DND-41 (cell line): Measurements from ENCODE around the gene WDR12.
"Not testable (repeated sequence)": the region's sequence is repeated elsewhere in the genome, so short reads cannot be mapped to it uniquely, and the experiment has no call there.

ENCODE experiments used
- ATAC-seq: fragments of 200-7000 bp; cut with Tn5 transposase; 3 replicates; pipeline ENCODE4 v1.9.1; 2021; ENCODE audit warnings: low read depth; ENCODE audit not compliant: insufficient read depth
- DNase-seq: peaks from one replicate; pipeline ENCODE4 v3.0.0-alpha.2; 2020
- H2AFZ ChIP-seq: 2 replicates; pipeline ENCODE4 v1.6.0; 2012; ENCODE audit warnings: low read depth, low read length
- H3K27ac ChIP-seq: 2 replicates; pipeline ENCODE4 v1.5.1; 2012; ENCODE audit warnings: low read length, inconsistent platforms
- H3K27me3 ChIP-seq: fragments of 200-600 bp; sonication (generic); 2 replicates; pipeline ENCODE4 v1.6.0; 2012; ENCODE audit warnings: low read length, mild to moderate bottlenecking, inconsistent platforms; ENCODE audit not compliant: insufficient read depth, poor library complexity
- H3K36me3 ChIP-seq: 2 replicates; pipeline ENCODE4 v1.5.1; 2012; ENCODE audit warnings: low read length, inconsistent platforms; ENCODE audit not compliant: insufficient read depth
- H3K4me1 ChIP-seq: 2 replicates; pipeline ENCODE4 v1.5.1; 2012; ENCODE audit warnings: mild to moderate bottlenecking, low read length; ENCODE audit not compliant: insufficient read depth
- H3K4me2 ChIP-seq: 2 replicates; pipeline ENCODE4 v1.6.0; 2012; ENCODE audit warnings: mild to moderate bottlenecking, moderate library complexity, low read length, inconsistent platforms; ENCODE audit not compliant: insufficient read depth
- H3K4me3 ChIP-seq, 2 experiments: fragments of 200-600 bp in 1 of 2; shearing (Covaris generic) in 1 of 2; 2 replicates each; pipeline ENCODE4 v1.5.1; 2012 to 2016; ENCODE audit warnings: inconsistent platforms in 2 of 2, low read length in 2 of 2, mild to moderate bottlenecking in 2 of 2, low read depth in 1 of 2, moderate library complexity in 1 of 2
- H3K79me2 ChIP-seq: 2 replicates; pipeline ENCODE4 v1.6.0; 2012; ENCODE audit warnings: low read length, inconsistent platforms; ENCODE audit not compliant: insufficient read depth
- H3K9ac ChIP-seq: 2 replicates; pipeline ENCODE4 v1.6.0; 2012; ENCODE audit warnings: low read depth, mild to moderate bottlenecking, inconsistent platforms, low read length, moderate library complexity
- H3K9me3 ChIP-seq: 2 replicates; pipeline ENCODE4 v1.5.1; 2012; ENCODE audit warnings: low read length, moderate library complexity, mild to moderate bottlenecking, inconsistent platforms; ENCODE audit not compliant: insufficient read depth, severe bottlenecking
- H4K20me1 ChIP-seq: 2 replicates; pipeline ENCODE4 v1.6.0; 2012; ENCODE audit warnings: low read length; ENCODE audit not compliant: insufficient read depth
- EZH2 ChIP-seq: IDR thresholded peaks from 3 replicates; pipeline ENCODE4 v1.6.1; 2012; ENCODE audit warnings: borderline replicate concordance, low read depth, mild to moderate bottlenecking, moderate library complexity, low read length, inconsistent platforms; ENCODE audit not compliant: severe bottlenecking
- TF ChIP-seq, protein P1 (sequence below): IDR thresholded peaks from 2 replicates; pipeline ENCODE4 v1.5.1; 2012; ENCODE audit warnings: borderline replicate concordance, low read length, moderate library complexity, mild to moderate bottlenecking; ENCODE audit not compliant: poor library complexity, severe bottlenecking; ENCODE audit errors: extremely low read depth

Gene WDR12

DNA sequence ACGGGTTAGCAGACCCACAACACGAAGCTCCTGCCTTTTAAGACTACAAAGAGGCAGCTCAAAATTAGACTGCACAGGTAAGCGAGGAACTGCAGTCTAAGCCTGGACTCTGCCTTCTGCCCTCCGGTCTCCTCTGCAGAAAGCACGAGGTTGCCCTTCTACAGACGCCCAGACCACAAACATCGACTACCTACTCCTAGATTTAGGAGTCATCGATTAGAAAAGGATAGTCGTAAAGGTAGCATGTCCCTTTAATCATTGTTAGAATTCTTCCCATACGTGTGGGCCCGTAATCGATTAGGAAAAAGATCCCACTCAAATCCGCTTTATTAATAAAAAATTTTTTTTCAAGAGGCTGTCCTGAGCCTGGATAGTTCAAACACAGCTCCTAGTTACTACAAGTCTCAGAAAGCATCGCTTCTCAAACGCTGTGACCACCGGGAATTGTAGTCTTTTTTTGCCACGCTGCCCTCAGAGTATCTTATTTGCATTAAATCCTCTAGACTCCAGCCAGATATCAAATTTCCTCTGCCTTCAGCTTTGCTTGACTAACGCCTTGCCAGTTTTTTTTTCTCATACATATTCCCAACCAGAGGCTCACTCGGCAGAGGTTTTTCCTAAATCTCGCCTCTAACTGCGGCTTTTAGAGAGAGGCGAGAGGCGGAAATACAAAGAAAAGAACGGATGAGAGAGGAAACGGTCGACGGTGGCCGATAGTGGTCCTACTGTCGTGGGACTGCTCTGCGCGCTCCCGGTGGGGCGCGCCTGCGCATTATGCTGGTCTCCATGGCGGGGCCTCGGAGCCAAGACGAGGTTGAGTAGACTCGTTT is at the start of gene WDR12, which contains the start of gene CARF:
WDR12 (minus strand) TSS at position 162 of the 830 bp plus-strand sequence. CDS start 197 bp downstream, outside the sequence.
CARF (plus strand) TSS at position 764 of the 830 bp plus-strand sequence. CDS start 29,628 bp downstream, outside the sequence.
- DNase-seq (peak; percentile 93), ATAC-seq (peak; percentile 82)
- Histone ChIP-seq H3K27ac (peak within 1 kb of the TSS; percentile 98), H3K9ac (peak within 1 kb of the TSS; percentile 78), H3K4me3 (peak within 1 kb of the TSS; percentile 68 to 83), H2AFZ (peak within 1 kb of the TSS; percentile 74), H4K20me1 (peaks cover 3% of the 10 kb centered on the region; the same call in 1 of the 2 replicates), H3K9me3 (no peaks in the 10 kb centered on the region), H3K27me3 (no peaks in the 10 kb centered on the region), H3K4me2 (peak within 1 kb of the TSS; percentile 76), H3K36me3 (no peaks in the 10 kb centered on the region; the same call in 1 of the 2 replicates), H3K4me1 (peaks cover 36% of the 10 kb centered on the region), H3K79me2 (peaks cover 53% of the 10 kb centered on the region)
- no peak for TF ChIP-seq EZH2
- TF ChIP-seq, protein P1, sequence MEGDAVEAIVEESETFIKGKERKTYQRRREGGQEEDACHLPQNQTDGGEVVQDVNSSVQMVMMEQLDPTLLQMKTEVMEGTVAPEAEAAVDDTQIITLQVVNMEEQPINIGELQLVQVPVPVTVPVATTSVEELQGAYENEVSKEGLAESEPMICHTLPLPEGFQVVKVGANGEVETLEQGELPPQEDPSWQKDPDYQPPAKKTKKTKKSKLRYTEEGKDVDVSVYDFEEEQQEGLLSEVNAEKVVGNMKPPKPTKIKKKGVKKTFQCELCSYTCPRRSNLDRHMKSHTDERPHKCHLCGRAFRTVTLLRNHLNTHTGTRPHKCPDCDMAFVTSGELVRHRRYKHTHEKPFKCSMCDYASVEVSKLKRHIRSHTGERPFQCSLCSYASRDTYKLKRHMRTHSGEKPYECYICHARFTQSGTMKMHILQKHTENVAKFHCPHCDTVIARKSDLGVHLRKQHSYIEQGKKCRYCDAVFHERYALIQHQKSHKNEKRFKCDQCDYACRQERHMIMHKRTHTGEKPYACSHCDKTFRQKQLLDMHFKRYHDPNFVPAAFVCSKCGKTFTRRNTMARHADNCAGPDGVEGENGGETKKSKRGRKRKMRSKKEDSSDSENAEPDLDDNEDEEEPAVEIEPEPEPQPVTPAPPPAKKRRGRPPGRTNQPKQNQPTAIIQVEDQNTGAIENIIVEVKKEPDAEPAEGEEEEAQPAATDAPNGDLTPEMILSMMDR = no peak

DNA sequence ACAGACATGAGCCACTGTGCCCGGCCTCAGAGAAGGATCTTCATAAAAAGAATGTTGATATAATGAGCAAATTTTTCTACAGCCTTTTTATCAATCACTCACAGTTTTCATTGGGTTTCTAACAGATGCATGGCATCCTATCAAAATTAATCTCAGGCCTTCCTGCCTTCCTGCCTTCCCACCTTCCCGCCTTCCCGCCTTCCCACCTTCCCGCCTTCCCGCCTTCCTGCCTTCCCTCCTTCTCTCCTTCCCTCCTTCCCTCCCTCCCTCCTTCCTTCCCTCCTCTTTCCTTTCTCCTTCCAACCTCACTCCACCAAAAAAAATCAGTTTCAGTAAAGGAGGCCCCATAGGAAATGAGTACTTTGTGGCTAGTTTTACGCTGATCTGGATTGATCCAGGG is 49.1 kb upstream of the WDR12 start:
- H3K79me2 ChIP-seq = no peaks in the 10 kb centered on the region
- no peaks in the 10 kb centered on the region for H3K9me3 ChIP-seq
- peaks cover 4% of the 10 kb centered on the region; the same call in 1 of the 2 replicates for H3K36me3 ChIP-seq
- no peak overlapping the region for H2AFZ ChIP-seq
- no peak overlapping the region for H3K4me2 ChIP-seq
- no peak for TF ChIP-seq EZH2
- TF ChIP-seq, protein P1 = no peak
- H3K27ac ChIP-seq = no peak overlapping the region
- ATAC-seq (no peak), DNase-seq (no peak)
- H3K4me1 ChIP-seq = no peaks in the 10 kb centered on the region
- no peaks in the 10 kb centered on the region for H3K27me3 ChIP-seq
- no peak overlapping the region for H3K9ac ChIP-seq
- no peaks in the 10 kb centered on the region for H4K20me1 ChIP-seq
- no peak overlapping the region for H3K4me3 ChIP-seq

DNA sequence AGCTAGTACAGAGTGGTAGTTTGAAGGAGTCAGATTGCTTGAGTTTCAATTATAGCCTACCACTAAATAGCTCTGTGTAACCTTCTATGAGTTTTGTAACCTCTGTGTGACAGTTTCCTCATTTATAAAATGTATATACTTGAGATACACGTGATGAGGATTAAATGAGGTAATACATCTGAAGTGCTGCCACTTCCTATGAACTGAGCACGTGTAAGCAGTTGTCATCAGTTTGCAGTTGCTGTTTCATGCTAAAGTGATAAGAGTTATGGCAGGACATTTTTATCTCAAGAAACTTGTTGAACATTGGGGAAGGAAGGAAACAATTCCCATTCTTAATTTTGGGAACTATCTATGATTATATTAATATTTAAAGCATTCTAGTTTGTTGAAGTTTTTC is 39.1 kb upstream of the WDR12 start:
- H3K36me3 ChIP-seq = peaks cover 2% of the 10 kb centered on the region; the same call in 1 of the 2 replicates
- H3K9me3 ChIP-seq = no peaks in the 10 kb centered on the region
- no peak overlapping the region for H2AFZ ChIP-seq
- ATAC-seq = no peak
- no peak overlapping the region for H3K27ac ChIP-seq
- no peak overlapping the region for H3K4me3 ChIP-seq
- H4K20me1 ChIP-seq = no peaks in the 10 kb centered on the region
- H3K27me3 ChIP-seq = no peaks in the 10 kb centered on the region
- DNase-seq = no peak
- no peaks in the 10 kb centered on the region for H3K4me1 ChIP-seq
- no peak overlapping the region for H3K4me2 ChIP-seq
- no peaks in the 10 kb centered on the region for H3K79me2 ChIP-seq
- no peak overlapping the region for H3K9ac ChIP-seq
- no peak for TF ChIP-seq EZH2
- TF ChIP-seq, protein P1 = no peak

DNA sequence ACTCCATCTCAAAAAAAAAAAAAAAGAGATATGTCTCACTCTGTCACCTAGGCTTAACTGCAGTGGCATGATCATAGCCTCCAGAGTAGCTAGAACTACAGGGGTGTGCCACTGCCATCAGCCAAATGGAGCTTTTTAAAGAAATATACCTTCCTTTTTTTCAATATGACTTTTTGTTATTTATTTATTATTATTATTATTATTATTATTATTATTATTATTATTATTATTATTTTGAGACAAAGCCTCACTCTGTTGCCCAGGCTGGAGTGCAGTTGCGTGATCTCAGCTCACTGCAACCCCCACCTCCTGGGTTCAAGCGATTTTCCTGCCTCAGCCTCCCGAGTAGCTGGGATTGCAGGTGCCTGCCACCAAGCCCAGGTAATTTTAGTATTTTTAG is 37.9 kb upstream of the WDR12 start:
- not testable (repeated sequence) for H3K36me3 ChIP-seq, H4K20me1 ChIP-seq, H3K4me3 ChIP-seq, H2AFZ ChIP-seq, H3K4me1 ChIP-seq, ATAC-seq, H3K79me2 ChIP-seq, H3K4me2 ChIP-seq, H3K27me3 ChIP-seq, H3K9ac ChIP-seq, H3K27ac ChIP-seq, DNase-seq, H3K9me3 ChIP-seq
